Thyroid gland (tissue), 4 donors: ENCODE measurements around the gene NTRK2. TPM values are rescaled to one million over a fixed set of nuclear protein-coding genes. Genes with fewer than 3 reads are reported as not detected.

Experiments used
- DNase-seq, 2 donors: peaks; one replicate each; pipeline ENCODE4 v3.0.0-alpha.2; 2019
- H3K27ac ChIP-seq, 3 donors: fragments of 200-600 bp; sonication (generic); 1 replicate in 2 of 3; 2 replicates in 1 of 3; pipeline ENCODE4 v1.5.1; 2016 to 2019; ENCODE audit warnings: mild to moderate bottlenecking in 1 of 3, moderate library complexity in 1 of 3
- H3K27me3 ChIP-seq: fragments of 200-600 bp; sonication (generic); one replicate; pipeline ENCODE4 v1.5.1; 2019
- H3K36me3 ChIP-seq, 2 donors: fragments of 200-600 bp; sonication (generic); one replicate each; pipeline ENCODE4 v1.5.1; 2016 to 2019
- H3K4me1 ChIP-seq, 2 donors: fragments of 200-600 bp; sonication (generic); one replicate each; pipeline ENCODE4 v1.5.1; 2017 to 2019
- H3K4me3 ChIP-seq, 3 donors: fragments of 200-600 bp; sonication (generic); replicated peaks in 1 of 3; 1 replicate in 2 of 3; 2 replicates in 1 of 3; pipeline ENCODE4 v1.5.1; 2016; ENCODE audit warnings: mild to moderate bottlenecking in 1 of 3
- H3K9me3 ChIP-seq: fragments of 200-600 bp; sonication (generic); one replicate; pipeline ENCODE4 v1.5.1; 2017
- CTCF ChIP-seq, 6 experiments: fragments of 200-600 bp in 3 of 6; fragments of 450-650 bp in 3 of 6; sonication (generic) in 3 of 6; IDR thresholded peaks; one replicate each; pipeline ENCODE4 v1.5.1; 2016 to 2019; ENCODE audit warnings: antibody characterized with exemption in 6 of 6, mild to moderate bottlenecking in 2 of 6, inconsistent platforms in 1 of 6, moderate library complexity in 1 of 6
- POLR2A ChIP-seq, 2 donors: fragments of 450-650 bp; IDR thresholded peaks; one replicate each; pipeline ENCODE4 v1.6.1; 2017; ENCODE audit warnings: antibody characterized with exemption in 2 of 2, mild to moderate bottlenecking in 2 of 2, moderate library complexity in 1 of 2
- WGBS, 2 donors: methylation state at CpG; one replicate each; pipeline ENCODE4 v1.1.5; 2017; 5-methylcytosine and 5-hydroxymethylcytosine counted together
- intact Hi-C: fragments of 100-400 bp; cut with DNase I; formaldehyde crosslinking; loops from one replicate; pipeline ENCODE4 v1.15.1; 2023
- total RNA-seq, 4 donors: library from RNA; depleted of rRNA; stranded (reverse); fragments of >200 nt; gene quantifications; one replicate each; pipeline ENCODE4 v1.2.3, GENCODE V29; 2016

NTRK2 gene
- total RNA-seq, 4 donors from 2014 or later = 92.0 to 186 (median 142) TPM

- H3K4me3 ChIP-seq = no peak overlapping the region
- WGBS, 2 donors = 67 to 97% methylated on average over 3 of the region's 3 CpGs
- intact Hi-C loops = no loop called here
Observed at GRCh38 chr9:85004818-85005413, 335.4 kb downstream of the NTRK2 start.

GRCh38 chr9:85007748-85008147 is 338.2 kb downstream of the NTRK2 start:
- WGBS, 2 donors = 95 to 100% methylated on average over 1 of the region's 1 CpG
- Histone ChIP-seq H3K27ac (no peak overlapping the region), H3K36me3 (no peaks in the 10 kb centered on the region), H3K4me1 (no peaks in the 10 kb centered on the region), H3K4me3 (no peak overlapping the region), H3K27me3 (no peaks in the 10 kb centered on the region), H3K9me3 (no peaks in the 10 kb centered on the region)
- TF ChIP-seq POLR2A (IDR thresholded peaks at IDR 0.05) = no peak
- DNase-seq = no peak
- intact Hi-C loops = no loop called here

More at GRCh38 chr9:85004818-85005413, 335.4 kb downstream of the NTRK2 start:
- no peaks in the 10 kb centered on the region for H3K9me3 ChIP-seq
- H3K4me1 ChIP-seq = no peaks in the 10 kb centered on the region
- H3K27ac ChIP-seq = no peak overlapping the region
- DNase-seq = no peak
- TF ChIP-seq POLR2A (IDR thresholded peaks at IDR 0.05) (no peak), CTCF (IDR thresholded peaks at IDR 0.05) (no peak)
- no peaks in the 10 kb centered on the region for H3K27me3 ChIP-seq
- no peaks in the 10 kb centered on the region for H3K36me3 ChIP-seq

GRCh38 chr9:85008215-85008614 is 338.7 kb downstream of the NTRK2 start:
- intact Hi-C loops = no loop called here
- no peak overlapping the region for H3K27ac ChIP-seq
- 97 to 98% methylated on average over 3 of the region's 3 CpGs for WGBS, 2 donors
- no peak overlapping the region for H3K4me3 ChIP-seq
- no peaks in the 10 kb centered on the region for H3K9me3 ChIP-seq
- H3K27me3 ChIP-seq = no peaks in the 10 kb centered on the region
- H3K36me3 ChIP-seq = no peaks in the 10 kb centered on the region
- no peaks in the 10 kb centered on the region for H3K4me1 ChIP-seq
- DNase-seq = no peak
- TF ChIP-seq CTCF (IDR thresholded peaks at IDR 0.05) (no peak), POLR2A (IDR thresholded peaks at IDR 0.05) (no peak)

GRCh38 chr9:85009251-85009650 is 339.7 kb downstream of the NTRK2 start:
- WGBS, 2 donors = 89% methylated on average over 1 of the region's 1 CpG
- DNase-seq = no peak
- no peaks in the 10 kb centered on the region for H3K27me3 ChIP-seq
- intact Hi-C loops = no loop called here
- TF ChIP-seq CTCF (IDR thresholded peaks at IDR 0.05) = no peak
- no peak for TF ChIP-seq POLR2A (IDR thresholded peaks at IDR 0.05)
- H3K36me3 ChIP-seq = no peaks in the 10 kb centered on the region
- H3K9me3 ChIP-seq = no peaks in the 10 kb centered on the region
- no peak overlapping the region for H3K4me3 ChIP-seq
- H3K27ac ChIP-seq = no peak overlapping the region
- no peaks in the 10 kb centered on the region for H3K4me1 ChIP-seq

- TF ChIP-seq CTCF (IDR thresholded peaks at IDR 0.05) = no peak
- no peak for TF ChIP-seq POLR2A (IDR thresholded peaks at IDR 0.05)
- Histone ChIP-seq H3K36me3 (no peaks in the 10 kb centered on the region), H3K27me3 (no peaks in the 10 kb centered on the region), H3K9me3 (no peaks in the 10 kb centered on the region), H3K4me1 (no peaks in the 10 kb centered on the region), H3K27ac (no peak overlapping the region), H3K4me3 (no peak overlapping the region)
- intact Hi-C loops = no loop called here
- 100% methylated on average over 1 of the region's 1 CpG for WGBS, 2 donors
- DNase-seq = no peak
Observed at GRCh38 chr9:85013703-85014102, 344.2 kb downstream of the NTRK2 start.
